Lung (tissue), 12 donors: Measurements from ENCODE around the gene HOXB8. TPM values are rescaled to one million over a fixed set of nuclear protein-coding genes. Genes with fewer than 3 reads are reported as not detected.

Source experiments
- ATAC-seq: fragments of 200-7000 bp; cut with Tn5 transposase; one replicate; pipeline ENCODE4 v1.9.1; 2020; ENCODE audit warnings: moderate number of reproducible peaks; ENCODE audit not compliant: insufficient read depth, low FRiP score
- DNase-seq, 3 donors: peaks; one replicate each; pipeline ENCODE4 v3.0.0-alpha.2; 2013 to 2017
- H3K27ac ChIP-seq, 2 donors: one replicate each; pipeline ENCODE4 v1.5.1; 2013; ENCODE audit warnings: mild to moderate bottlenecking in 2 of 2, moderate library complexity in 2 of 2, control low read depth in 1 of 2, inconsistent platforms in 1 of 2, low read depth in 1 of 2, low read length in 1 of 2
- H3K27me3 ChIP-seq, 3 donors: one replicate each; pipeline ENCODE4 v1.5.1; 2013; ENCODE audit warnings: low read length in 2 of 3; ENCODE audit not compliant: control insufficient read depth in 3 of 3, insufficient read depth in 3 of 3
- H3K36me3 ChIP-seq, 4 donors: one replicate each; pipeline ENCODE4 v1.5.1; 2013; ENCODE audit warnings: low read length in 4 of 4, mild to moderate bottlenecking in 1 of 4, moderate library complexity in 1 of 4; ENCODE audit not compliant: control insufficient read depth in 4 of 4, insufficient read depth in 4 of 4
- H3K4me1 ChIP-seq, 5 donors: one replicate each; pipeline ENCODE4 v1.5.1; 2013; ENCODE audit warnings: low read length in 5 of 5, mild to moderate bottlenecking in 2 of 5, moderate library complexity in 1 of 5; ENCODE audit not compliant: control insufficient read depth in 5 of 5, insufficient read depth in 5 of 5
- H3K4me3 ChIP-seq: one replicate; pipeline ENCODE4 v1.5.1; 2013; ENCODE audit warnings: mild to moderate bottlenecking, control low read depth, moderate library complexity
- H3K9ac ChIP-seq, 2 donors: one replicate each; pipeline ENCODE4 v1.5.1; 2013; ENCODE audit warnings: low read length in 2 of 2, control low read depth in 1 of 2; ENCODE audit not compliant: insufficient read depth in 1 of 2
- H3K9me3 ChIP-seq, 4 donors: one replicate each; pipeline ENCODE4 v1.5.1; 2013; ENCODE audit warnings: low read length in 3 of 4, mild to moderate bottlenecking in 1 of 4, moderate library complexity in 1 of 4; ENCODE audit not compliant: control insufficient read depth in 4 of 4, insufficient read depth in 3 of 4
- WGBS, 2 donors: extraction: QIAGEN DNeasy Blood & Tissue Kit; methylation state at CpG; one replicate each; pipeline ENCODE4 v1.1.7; 2013; 5-methylcytosine and 5-hydroxymethylcytosine counted together
- polyA plus RNA-seq, 2 donors: library from polyadenylated mRNA; stranded (reverse); fragments of 200-250 nt; gene quantifications; one replicate each; pipeline ENCODE4 v1.2.1, GENCODE V29; 2013
- total RNA-seq, 2 donors: library from RNA; depleted of rRNA in 1 of 2; stranded (reverse); fragments of >200 nt in 1 of 2; gene quantifications; one replicate each; pipeline ENCODE4 v1.2.1, GENCODE V29; 2014 to 2021
- TF ChIP-seq, protein P1 (sequence below): IDR thresholded peaks from 2 replicates; pipeline ENCODE4 v1.5.1; 2012; ENCODE audit warnings: mild to moderate bottlenecking; ENCODE audit errors: control extremely low read depth, extremely low read depth
- donor health status: control.
- donor health status: control.
- donor health status: Bipolar disorder and iron deficiency.
- donor health status: healthy.
- donor health status: DM: yes; HTN: yes; CAD: no.

HOXB8 gene
- total and polyA plus RNA-seq, 4 donors, result 0.08 to 0.31 (median 0.10) TPM; not detected in 1

DNA sequence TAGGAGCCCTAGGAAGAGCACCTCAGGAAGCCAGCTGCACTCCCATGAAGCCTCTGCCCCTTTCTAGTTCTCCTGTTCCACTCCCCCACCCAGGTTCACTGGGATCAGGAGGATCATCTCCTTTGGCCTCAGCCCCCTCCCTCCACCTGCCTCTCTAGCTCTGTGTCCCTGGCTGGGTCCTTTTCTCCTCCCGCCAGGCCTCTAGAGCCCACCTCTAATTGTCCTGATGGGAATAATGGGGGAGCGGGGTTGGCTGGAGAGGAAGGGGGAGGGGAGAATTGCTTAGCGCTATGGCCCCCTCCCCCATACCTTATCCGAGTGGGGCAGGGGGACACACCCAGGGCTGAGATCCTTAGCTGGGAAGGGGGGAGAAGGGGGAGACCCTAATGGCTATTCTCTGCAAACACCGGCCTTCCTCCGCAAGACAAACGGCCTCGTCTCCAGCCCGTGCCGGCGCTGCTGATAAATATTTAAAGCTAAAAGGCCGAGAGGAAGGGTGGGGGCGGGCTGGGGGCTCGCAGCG, 5.3 kb downstream of the HOXB8 start:
- 8 to 12% methylated on average over 15 of the region's 15 CpGs for WGBS, 2 donors
- Histone ChIP-seq H3K4me3 (peak overlapping the region; percentile 43), H3K4me1 (peaks cover 0 to 21% (median 4%) of the 10 kb centered on the region in 5 donors), H3K9me3 (peaks cover 0 to 4% (median 0%) of the 10 kb centered on the region in 4 donors), H3K9ac (no peak overlapping the region), H3K36me3 (peaks cover 0 to 8% (median 0%) of the 10 kb centered on the region in 4 donors), H3K27ac (no peak overlapping the region), H3K27me3 (peaks cover 2 to 76% (median 41%) of the 10 kb centered on the region in 3 donors)
- DNase-seq, result no peak
- no peak for ATAC-seq
- TF ChIP-seq, protein P1, sequence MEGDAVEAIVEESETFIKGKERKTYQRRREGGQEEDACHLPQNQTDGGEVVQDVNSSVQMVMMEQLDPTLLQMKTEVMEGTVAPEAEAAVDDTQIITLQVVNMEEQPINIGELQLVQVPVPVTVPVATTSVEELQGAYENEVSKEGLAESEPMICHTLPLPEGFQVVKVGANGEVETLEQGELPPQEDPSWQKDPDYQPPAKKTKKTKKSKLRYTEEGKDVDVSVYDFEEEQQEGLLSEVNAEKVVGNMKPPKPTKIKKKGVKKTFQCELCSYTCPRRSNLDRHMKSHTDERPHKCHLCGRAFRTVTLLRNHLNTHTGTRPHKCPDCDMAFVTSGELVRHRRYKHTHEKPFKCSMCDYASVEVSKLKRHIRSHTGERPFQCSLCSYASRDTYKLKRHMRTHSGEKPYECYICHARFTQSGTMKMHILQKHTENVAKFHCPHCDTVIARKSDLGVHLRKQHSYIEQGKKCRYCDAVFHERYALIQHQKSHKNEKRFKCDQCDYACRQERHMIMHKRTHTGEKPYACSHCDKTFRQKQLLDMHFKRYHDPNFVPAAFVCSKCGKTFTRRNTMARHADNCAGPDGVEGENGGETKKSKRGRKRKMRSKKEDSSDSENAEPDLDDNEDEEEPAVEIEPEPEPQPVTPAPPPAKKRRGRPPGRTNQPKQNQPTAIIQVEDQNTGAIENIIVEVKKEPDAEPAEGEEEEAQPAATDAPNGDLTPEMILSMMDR, result no peak

DNA sequence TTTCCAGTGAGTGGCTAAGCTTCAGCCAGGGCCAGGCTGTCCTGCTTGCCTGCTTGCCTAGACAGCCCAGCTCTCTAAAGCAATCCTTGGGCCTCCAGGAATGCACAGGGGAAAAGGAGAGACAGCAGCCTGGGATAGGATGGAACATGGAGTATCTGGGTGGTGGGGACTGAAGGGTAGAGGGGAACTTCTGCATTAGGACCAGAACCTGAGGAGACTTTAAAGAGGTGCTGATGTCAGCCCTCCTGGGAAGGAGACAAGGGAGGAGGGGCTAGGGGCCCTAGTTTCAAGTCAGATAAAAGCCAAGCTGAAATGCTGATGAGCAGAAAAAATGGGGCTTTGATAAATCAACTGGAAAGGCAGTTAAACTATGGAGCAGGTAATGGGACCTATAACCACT, 6.1 kb downstream of the HOXB8 start:
- peaks cover 0 to 8% (median 0%) of the 10 kb centered on the region in 4 donors for H3K36me3 ChIP-seq
- H3K4me3 ChIP-seq, result no peak overlapping the region
- H3K27me3 ChIP-seq, result peaks cover 2 to 78% (median 37%) of the 10 kb centered on the region in 3 donors
- peaks cover 0 to 21% (median 2%) of the 10 kb centered on the region in 5 donors for H3K4me1 ChIP-seq
- ATAC-seq (no peak), DNase-seq (no peak)
- TF ChIP-seq, protein P1, result no peak
- H3K9me3 ChIP-seq, result peaks cover 0 to 4% (median 0%) of the 10 kb centered on the region in 4 donors
- no peak overlapping the region for H3K27ac ChIP-seq
- no peak overlapping the region for H3K9ac ChIP-seq

DNA sequence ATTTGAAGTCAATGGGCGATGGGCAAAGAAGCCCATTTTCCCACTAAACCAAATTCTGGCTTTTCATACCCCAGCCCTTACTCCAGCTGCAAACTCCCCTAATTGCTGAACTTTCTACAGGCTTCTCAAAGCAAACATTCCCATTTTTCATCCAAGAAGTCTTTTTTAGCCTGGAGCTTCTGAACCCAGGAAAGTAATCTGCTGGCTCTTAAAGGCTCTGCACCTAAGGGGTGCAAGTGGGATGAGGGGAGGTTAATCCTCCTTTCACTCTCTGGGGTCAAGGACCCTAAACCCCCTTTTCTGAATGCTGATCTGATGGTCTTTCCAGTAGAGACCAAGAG, 6.6 kb downstream of the HOXB8 start:
- no peak overlapping the region for H3K9ac ChIP-seq

More for the DNA sequence above, 6.6 kb downstream of the HOXB8 start:
- Histone ChIP-seq H3K27ac (no peak overlapping the region), H3K27me3 (peaks cover under 1 to 79% (median 36%) of the 10 kb centered on the region in 3 donors), H3K9me3 (peaks cover 0 to 4% (median 0%) of the 10 kb centered on the region in 4 donors), H3K4me1 (peaks cover 0 to 17% (median 0%) of the 10 kb centered on the region in 5 donors), H3K4me3 (no peak overlapping the region), H3K36me3 (peaks cover 0 to 8% (median 0%) of the 10 kb centered on the region in 4 donors)
- DNase-seq, result no peak
- no peak for ATAC-seq
- 87 to 94% methylated on average over 1 of the region's 1 CpG for WGBS, 2 donors
- TF ChIP-seq, protein P1, result no peak
